HEK293 (cell line): ENCODE results near the gene HTR7.

Experiments used
- CTCF ChIA-PET: fragments of 350-600 bp; formaldehyde crosslinking; extraction: SDS; loops from one replicate; lab custom pipeline; 2021; ENCODE audit warnings: antibody characterized with exemption; lab: Yijun Ruan, JAX
- POLR2A ChIA-PET: fragments of 300-600 bp; formaldehyde crosslinking; extraction: SDS; loops from one replicate; lab custom pipeline; 2020; ENCODE audit warnings: antibody characterized with exemption, inconsistent platforms; lab: Yijun Ruan, JAX
- H3K27ac ChIP-seq: fragments of 200-500 bp; sonication (Bioruptor generic); 2 replicates; pipeline ENCODE4 v1.5.1; 2014; ENCODE audit warnings: low read depth, low read length, control low read depth, inconsistent platforms; ENCODE audit errors: extremely low read depth
- H3K36me3 ChIP-seq, 2 experiments: fragments of 200-500 bp in 1 of 2; sonication (Bioruptor generic) in 1 of 2; 1 replicate in 1 of 2; 2 replicates in 1 of 2; pipeline ENCODE4 v1.5.1; 2014 to 2017; ENCODE audit warnings: inconsistent platforms in 2 of 2, low read length in 2 of 2; ENCODE audit not compliant: control insufficient read depth in 2 of 2, insufficient read depth in 1 of 2
- H3K4me1 ChIP-seq: fragments of 200-500 bp; sonication (Bioruptor generic); 2 replicates; pipeline ENCODE4 v1.5.1; 2014; ENCODE audit warnings: mild to moderate bottlenecking, low read length, inconsistent platforms; ENCODE audit not compliant: control insufficient read depth, insufficient read depth
- H3K4me3 ChIP-seq: 2 replicates; pipeline ENCODE4 v1.5.1; 2011; ENCODE audit warnings: low read depth, mild to moderate bottlenecking, control low read depth, low read length, moderate library complexity
- H3K9me3 ChIP-seq: fragments of 200-500 bp; sonication (Bioruptor generic); 2 replicates; pipeline ENCODE4 v1.5.1; 2014; ENCODE audit warnings: low read depth, low read length, inconsistent platforms; ENCODE audit not compliant: control insufficient read depth, insufficient read depth
- HOXA7 ChIP-seq: sonication (generic); formaldehyde crosslinking; IDR thresholded peaks from 2 replicates; pipeline ENCODE4 v1.8.1; 2022; ENCODE audit warnings: missing genetic modification reagents, borderline replicate concordance
- IKZF3 ChIP-seq: fragments of 450-650 bp; IDR thresholded peaks from 2 replicates; pipeline ENCODE4 v1.5.0; 2018; ENCODE audit warnings: missing biosample characterization, mild to moderate bottlenecking, missing genetic modification characterization, moderate library complexity
- PRDM4 ChIP-seq: fragments of 450-650 bp; formaldehyde crosslinking; IDR thresholded peaks from 2 replicates; pipeline ENCODE4 v1.5.1; 2017; ENCODE audit warnings: missing biosample characterization, missing genetic modification characterization
- ZBTB48 ChIP-seq: fragments of 450-650 bp; formaldehyde crosslinking; IDR thresholded peaks from 2 replicates; pipeline ENCODE4 v1.5.1; 2016; ENCODE audit warnings: missing biosample characterization, missing genetic modification characterization
- ZFP41 ChIP-seq: fragments of 450-650 bp; formaldehyde crosslinking; IDR thresholded peaks from 2 replicates; pipeline ENCODE4 v1.5.1; 2016; ENCODE audit warnings: missing biosample characterization, missing genetic modification characterization, borderline replicate concordance
- ZNF239 ChIP-seq: fragments of 450-650 bp; formaldehyde crosslinking; IDR thresholded peaks from 2 replicates; pipeline ENCODE4 v1.5.1; 2016; ENCODE audit warnings: missing biosample characterization, missing genetic modification characterization
- ZNF366 ChIP-seq: fragments of 450-650 bp; formaldehyde crosslinking; conservative IDR thresholded peaks from 2 replicates; pipeline ENCODE4 v1.5.1; 2016; ENCODE audit warnings: missing biosample characterization, missing genetic modification characterization
- ZNF37A ChIP-seq: fragments of 450-650 bp; IDR thresholded peaks from 2 replicates; pipeline ENCODE4 v1.5.1; 2018; ENCODE audit warnings: missing biosample characterization, missing genetic modification characterization
- ZNF513 ChIP-seq: fragments of 450-650 bp; IDR thresholded peaks from 2 replicates; pipeline ENCODE4 v1.5.1; 2018; ENCODE audit warnings: missing biosample characterization, missing genetic modification characterization
- ZNF677 ChIP-seq: fragments of 450-650 bp; IDR thresholded peaks from 2 replicates; pipeline ENCODE4 v1.5.0; 2018; ENCODE audit warnings: missing biosample characterization, mild to moderate bottlenecking, missing genetic modification characterization, moderate library complexity
- TF ChIP-seq, protein P1 (sequence below): fragments of 450-650 bp; formaldehyde crosslinking; IDR thresholded peaks from 2 replicates; pipeline ENCODE4 v1.5.1; 2016; ENCODE audit warnings: missing biosample characterization, missing genetic modification characterization
- TF ChIP-seq, protein P2 (sequence below): fragments of 450-650 bp; formaldehyde crosslinking; IDR thresholded peaks from 2 replicates; pipeline ENCODE4 v1.5.1; 2016; ENCODE audit warnings: missing biosample characterization, missing genetic modification characterization
- TF ChIP-seq, protein P3 (sequence below): fragments of 450-650 bp; formaldehyde crosslinking; IDR thresholded peaks from 2 replicates; pipeline ENCODE4 v1.5.1; 2017; ENCODE audit warnings: missing biosample characterization, missing genetic modification characterization

HTR7 gene

DNA sequence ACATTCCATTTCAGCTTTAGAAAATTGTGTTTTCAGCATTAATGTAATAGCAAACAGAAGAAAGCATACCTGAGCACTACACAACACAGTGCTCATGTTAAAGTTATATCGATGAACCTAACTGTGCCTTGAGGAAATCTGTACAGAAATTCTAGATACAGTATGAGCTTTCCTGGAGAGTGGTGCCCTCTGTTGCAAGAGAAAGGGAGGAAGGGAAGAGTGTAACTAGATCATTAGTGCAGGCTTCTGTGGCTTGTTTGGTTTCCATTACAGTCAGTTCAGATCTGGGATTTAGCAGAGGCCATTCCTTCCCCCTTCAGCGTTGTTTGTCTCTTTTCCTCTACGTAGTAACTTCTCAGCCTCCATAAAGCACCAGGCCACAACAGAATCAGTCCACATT is 139.7 kb downstream of the HTR7 start:
- Histone ChIP-seq H3K4me3 (no peak overlapping the region), H3K4me1 (no peaks in the 10 kb centered on the region), H3K27ac (no peak overlapping the region), H3K36me3 (no peaks in the 10 kb centered on the region), H3K9me3 (no peaks in the 10 kb centered on the region)
- POLR2A ChIA-PET: no interaction called here
- TF ChIP-seq, protein P1, sequence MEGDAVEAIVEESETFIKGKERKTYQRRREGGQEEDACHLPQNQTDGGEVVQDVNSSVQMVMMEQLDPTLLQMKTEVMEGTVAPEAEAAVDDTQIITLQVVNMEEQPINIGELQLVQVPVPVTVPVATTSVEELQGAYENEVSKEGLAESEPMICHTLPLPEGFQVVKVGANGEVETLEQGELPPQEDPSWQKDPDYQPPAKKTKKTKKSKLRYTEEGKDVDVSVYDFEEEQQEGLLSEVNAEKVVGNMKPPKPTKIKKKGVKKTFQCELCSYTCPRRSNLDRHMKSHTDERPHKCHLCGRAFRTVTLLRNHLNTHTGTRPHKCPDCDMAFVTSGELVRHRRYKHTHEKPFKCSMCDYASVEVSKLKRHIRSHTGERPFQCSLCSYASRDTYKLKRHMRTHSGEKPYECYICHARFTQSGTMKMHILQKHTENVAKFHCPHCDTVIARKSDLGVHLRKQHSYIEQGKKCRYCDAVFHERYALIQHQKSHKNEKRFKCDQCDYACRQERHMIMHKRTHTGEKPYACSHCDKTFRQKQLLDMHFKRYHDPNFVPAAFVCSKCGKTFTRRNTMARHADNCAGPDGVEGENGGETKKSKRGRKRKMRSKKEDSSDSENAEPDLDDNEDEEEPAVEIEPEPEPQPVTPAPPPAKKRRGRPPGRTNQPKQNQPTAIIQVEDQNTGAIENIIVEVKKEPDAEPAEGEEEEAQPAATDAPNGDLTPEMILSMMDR (tag by site-specific recombination): 0 out of 2 replicates have a peak, but pooled peaks have one; percentile 10
- TF ChIP-seq HOXA7 (CRISPR knock-in tag): no peak
- CTCF ChIA-PET: interaction anchor here (0.6 kb wide), 2 partner anchors 355 to 660 kb away, joined by 4 read pairs; no protein-coding TSS in a partner anchor

GRCh38 chr10:90712529-90712928 is 145.3 kb downstream of the HTR7 start:
- Histone ChIP-seq H3K27ac (no peak overlapping the region), H3K36me3 (no peaks in the 10 kb centered on the region), H3K4me1 (no peaks in the 10 kb centered on the region), H3K9me3 (no peaks in the 10 kb centered on the region), H3K4me3 (no peak overlapping the region)
- CTCF ChIA-PET: interaction anchor here (0.7 kb wide), 1 partner anchor 76 kb away, joined by 3 read pairs; no protein-coding TSS in a partner anchor
- TF ChIP-seq ZNF513: no peak
- TF ChIP-seq, protein P2, sequence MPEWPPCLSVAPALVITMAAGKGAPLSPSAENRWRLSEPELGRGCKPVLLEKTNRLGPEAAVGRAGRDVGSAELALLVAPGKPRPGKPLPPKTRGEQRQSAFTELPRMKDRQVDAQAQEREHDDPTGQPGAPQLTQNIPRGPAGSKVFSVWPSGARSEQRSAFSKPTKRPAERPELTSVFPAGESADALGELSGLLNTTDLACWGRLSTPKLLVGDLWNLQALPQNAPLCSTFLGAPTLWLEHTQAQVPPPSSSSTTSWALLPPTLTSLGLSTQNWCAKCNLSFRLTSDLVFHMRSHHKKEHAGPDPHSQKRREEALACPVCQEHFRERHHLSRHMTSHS: no peak
- POLR2A ChIA-PET: no interaction called here

GRCh38 chr10:90709727-90710126 is 148.1 kb downstream of the HTR7 start:
- no peak for TF ChIP-seq ZBTB48 (tag by site-specific recombination)
- no peak for TF ChIP-seq ZNF677 (tag by site-specific recombination)
- TF ChIP-seq, protein P3, sequence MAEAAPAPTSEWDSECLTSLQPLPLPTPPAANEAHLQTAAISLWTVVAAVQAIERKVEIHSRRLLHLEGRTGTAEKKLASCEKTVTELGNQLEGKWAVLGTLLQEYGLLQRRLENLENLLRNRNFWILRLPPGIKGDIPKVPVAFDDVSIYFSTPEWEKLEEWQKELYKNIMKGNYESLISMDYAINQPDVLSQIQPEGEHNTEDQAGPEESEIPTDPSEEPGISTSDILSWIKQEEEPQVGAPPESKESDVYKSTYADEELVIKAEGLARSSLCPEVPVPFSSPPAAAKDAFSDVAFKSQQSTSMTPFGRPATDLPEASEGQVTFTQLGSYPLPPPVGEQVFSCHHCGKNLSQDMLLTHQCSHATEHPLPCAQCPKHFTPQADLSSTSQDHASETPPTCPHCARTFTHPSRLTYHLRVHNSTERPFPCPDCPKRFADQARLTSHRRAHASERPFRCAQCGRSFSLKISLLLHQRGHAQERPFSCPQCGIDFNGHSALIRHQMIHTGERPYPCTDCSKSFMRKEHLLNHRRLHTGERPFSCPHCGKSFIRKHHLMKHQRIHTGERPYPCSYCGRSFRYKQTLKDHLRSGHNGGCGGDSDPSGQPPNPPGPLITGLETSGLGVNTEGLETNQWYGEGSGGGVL (tag by site-specific recombination): no peak
- TF ChIP-seq IKZF3 (tag by site-specific recombination): no peak
- TF ChIP-seq ZNF366 (tag by site-specific recombination): no peak
- TF ChIP-seq ZNF37A (tag by site-specific recombination): no peak
- no peak for TF ChIP-seq ZNF239 (tag by site-specific recombination)
- no peak for TF ChIP-seq PRDM4 (tag by site-specific recombination)
- TF ChIP-seq ZFP41 (tag by site-specific recombination): no peak
- ChIA-PET POLR2A (no interaction called here), CTCF (interaction anchor here (0.6 kb wide), 1 partner anchor 333 kb away, joined by 3 read pairs; no protein-coding TSS in a partner anchor)
- Histone ChIP-seq H3K36me3 (no peaks in the 10 kb centered on the region), H3K4me1 (no peaks in the 10 kb centered on the region), H3K4me3 (no peak overlapping the region), H3K27ac (no peak overlapping the region), H3K9me3 (no peaks in the 10 kb centered on the region)
